Chondrocyte (in vitro differentiated cells): ENCODE results near the gene NXPH2. TPM values are rescaled to one million over a fixed set of nuclear protein-coding genes. Genes with fewer than 3 reads are reported as not detected.
A peak's percentile ranks its signal among the peaks of the same experiment; 100 is the strongest.

Source experiments
- DNase-seq: peaks from one replicate; pipeline ENCODE4 v3.0.0; 2021; ENCODE audit warnings: mixed read lengths, low spot score
- H3K27ac Mint-ChIP-seq: one replicate; pipeline ENCODE4 v1.8.0; 2021; ENCODE audit warnings: mild to moderate bottlenecking, moderate library complexity, mixed read lengths; ENCODE audit not compliant: unreplicated experiment
- H3K27me3 Mint-ChIP-seq: 2 replicates; pipeline ENCODE4 v1.8.0; 2021; ENCODE audit warnings: low read depth, mixed read lengths
- H3K36me3 Mint-ChIP-seq: 2 replicates; pipeline ENCODE4 v1.8.0; 2021; ENCODE audit warnings: low read depth, mixed read lengths
- H3K4me1 Mint-ChIP-seq: 2 replicates; pipeline ENCODE4 v1.8.0; 2021; ENCODE audit warnings: low read depth, mild to moderate bottlenecking, mixed read lengths
- H3K4me3 Mint-ChIP-seq: one replicate; pipeline ENCODE4 v1.8.0; 2021; ENCODE audit warnings: mild to moderate bottlenecking, moderate library complexity, mixed read lengths; ENCODE audit not compliant: unreplicated experiment
- H3K9me3 Mint-ChIP-seq: 2 replicates; pipeline ENCODE4 v1.8.0; 2021; ENCODE audit warnings: low read depth, mixed read lengths
- CTCF ChIP-seq: fragments of 200-600 bp; sonication (generic); IDR thresholded peaks from 2 replicates; pipeline ENCODE4 v1.5.0; 2021; ENCODE audit warnings: antibody characterized with exemption, mild to moderate bottlenecking, moderate library complexity
- total RNA-seq: library from RNA; stranded (reverse); gene quantifications from 3 replicates; pipeline ENCODE4 v1.2.1, GENCODE V29; 2021

NXPH2 gene
- total RNA-seq, 1 donor from 2014 or later, result not detected

- no peak for DNase-seq
- no peak for TF ChIP-seq CTCF
- H3K27me3 Mint-ChIP-seq, result peaks cover 21% of the 10 kb centered on the region
- no peaks in the 10 kb centered on the region for H3K9me3 Mint-ChIP-seq
- H3K4me3 Mint-ChIP-seq, result no peak overlapping the region
- no peaks in the 10 kb centered on the region for H3K4me1 Mint-ChIP-seq
- no peak overlapping the region for H3K27ac Mint-ChIP-seq
- H3K36me3 Mint-ChIP-seq, result no peaks in the 10 kb centered on the region
These were observed 38.4 kb upstream of the NXPH2 start for GRCh38 chr2:138818556-138818955.

GRCh38 chr2:138814123-138814898 lies 34.1 kb upstream of the NXPH2 start:
- no peak for DNase-seq
- H3K27ac Mint-ChIP-seq, result no peak overlapping the region
- no peaks in the 10 kb centered on the region for H3K4me1 Mint-ChIP-seq
- no peak overlapping the region for H3K4me3 Mint-ChIP-seq
- H3K36me3 Mint-ChIP-seq, result no peaks in the 10 kb centered on the region
- H3K27me3 Mint-ChIP-seq, result peaks cover 27% of the 10 kb centered on the region
- peak; percentile 37 for TF ChIP-seq CTCF
- H3K9me3 Mint-ChIP-seq, result no peaks in the 10 kb centered on the region

GRCh38 chr2:138811431-138811830 lies 31.2 kb upstream of the NXPH2 start:
- H3K4me3 Mint-ChIP-seq, result no peak overlapping the region
- H3K36me3 Mint-ChIP-seq, result no peaks in the 10 kb centered on the region
- H3K27me3 Mint-ChIP-seq, result peaks cover 35% of the 10 kb centered on the region
- H3K9me3 Mint-ChIP-seq, result no peaks in the 10 kb centered on the region
- no peak for DNase-seq
- TF ChIP-seq CTCF, result no peak
- no peaks in the 10 kb centered on the region for H3K4me1 Mint-ChIP-seq
- no peak overlapping the region for H3K27ac Mint-ChIP-seq

GRCh38 chr2:138794724-138795123 lies 14.5 kb upstream of the NXPH2 start:
- Mint-ChIP-seq H3K4me3 (no peak overlapping the region), H3K27me3 (peaks cover 44% of the 10 kb centered on the region), H3K36me3 (peaks cover 4% of the 10 kb centered on the region), H3K9me3 (peaks cover 25% of the 10 kb centered on the region), H3K4me1 (no peaks in the 10 kb centered on the region), H3K27ac (no peak overlapping the region)
- DNase-seq, result no peak
- TF ChIP-seq CTCF, result no peak

GRCh38 chr2:138787053-138787666 lies 7.0 kb upstream of the NXPH2 start:
- DNase-seq, result no peak
- Mint-ChIP-seq H3K27ac (no peak overlapping the region), H3K9me3 (peaks cover 4% of the 10 kb centered on the region), H3K27me3 (peaks cover 73% of the 10 kb centered on the region), H3K4me3 (no peak overlapping the region), H3K36me3 (no peaks in the 10 kb centered on the region), H3K4me1 (no peaks in the 10 kb centered on the region)
- TF ChIP-seq CTCF, result peak; percentile 89
